Skeletal muscle cell (primary cell): Measurements from ENCODE around the gene AKAP8.
A peak's percentile ranks its signal among the peaks of the same experiment; 100 is the strongest.
"Not testable (repeated sequence)": the region's sequence is repeated elsewhere in the genome, so short reads cannot be mapped to it uniquely, and the experiment has no call there.

Experiments used
- DNase-seq: peaks from one replicate; pipeline ENCODE4 v3.0.0-alpha.2; 2010; ENCODE audit warnings: low read depth
- H3K4me3 ChIP-seq: 2 replicates; pipeline ENCODE4 v1.5.1; 2011; ENCODE audit warnings: low read depth, mild to moderate bottlenecking, control low read depth, low read length, moderate library complexity

Gene AKAP8

GRCh38 chr19:15379083-15379998, at the start of gene AKAP8:
AKAP8 (minus strand) TSS chr19:15379787; CDS start chr19:15379731, 56 bp downstream.
- H3K4me3 ChIP-seq, result peak within 1 kb of the TSS; percentile 98
- DNase-seq, result peak; percentile 96

DNA sequence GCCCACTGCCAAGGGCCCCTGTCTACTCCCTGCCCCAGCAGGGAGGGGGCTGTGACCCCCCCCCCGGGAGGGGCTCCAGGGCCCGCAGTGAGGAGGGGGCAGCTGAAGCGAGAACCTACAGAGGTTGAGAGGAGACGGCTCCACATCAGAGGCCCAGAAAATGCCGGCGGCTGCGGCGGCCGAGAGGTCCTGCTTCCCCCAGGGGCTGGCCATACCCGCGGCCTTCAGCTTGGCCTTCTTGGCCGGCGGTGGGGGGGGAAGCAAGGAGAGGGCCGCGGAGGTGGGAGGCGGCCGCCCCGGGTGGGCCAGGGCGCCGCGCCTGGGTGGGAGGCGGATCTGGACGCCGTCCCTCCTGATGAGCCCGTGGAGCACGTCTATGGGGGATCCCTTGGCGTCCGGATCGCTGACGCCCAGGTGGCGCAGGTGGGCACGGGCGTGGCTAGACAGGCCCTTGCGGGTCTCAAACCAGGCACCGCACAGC, 48.4 kb upstream of the AKAP8 start:
- no peak for DNase-seq
- H3K4me3 ChIP-seq, result no peak overlapping the region

DNA sequence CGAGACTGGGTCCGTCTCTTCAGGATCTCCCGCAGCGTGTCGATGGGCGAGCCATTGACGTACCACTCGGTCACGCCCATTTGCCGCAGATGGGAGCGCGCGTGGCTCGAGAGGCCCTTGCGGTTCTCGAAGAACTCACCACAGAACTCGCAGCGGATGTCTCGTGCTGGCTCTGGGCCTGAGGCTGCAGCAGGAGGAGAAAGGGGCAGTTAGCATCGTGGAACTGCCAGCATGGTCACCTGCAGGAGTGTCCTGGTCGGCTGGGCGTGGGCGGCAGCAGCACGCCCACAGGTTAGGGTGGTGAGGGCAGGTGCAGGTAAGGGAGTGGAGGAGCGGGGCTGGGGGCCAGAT, 47.7 kb upstream of the AKAP8 start:
- H3K4me3 ChIP-seq, result no peak overlapping the region
- DNase-seq, result no peak

DNA sequence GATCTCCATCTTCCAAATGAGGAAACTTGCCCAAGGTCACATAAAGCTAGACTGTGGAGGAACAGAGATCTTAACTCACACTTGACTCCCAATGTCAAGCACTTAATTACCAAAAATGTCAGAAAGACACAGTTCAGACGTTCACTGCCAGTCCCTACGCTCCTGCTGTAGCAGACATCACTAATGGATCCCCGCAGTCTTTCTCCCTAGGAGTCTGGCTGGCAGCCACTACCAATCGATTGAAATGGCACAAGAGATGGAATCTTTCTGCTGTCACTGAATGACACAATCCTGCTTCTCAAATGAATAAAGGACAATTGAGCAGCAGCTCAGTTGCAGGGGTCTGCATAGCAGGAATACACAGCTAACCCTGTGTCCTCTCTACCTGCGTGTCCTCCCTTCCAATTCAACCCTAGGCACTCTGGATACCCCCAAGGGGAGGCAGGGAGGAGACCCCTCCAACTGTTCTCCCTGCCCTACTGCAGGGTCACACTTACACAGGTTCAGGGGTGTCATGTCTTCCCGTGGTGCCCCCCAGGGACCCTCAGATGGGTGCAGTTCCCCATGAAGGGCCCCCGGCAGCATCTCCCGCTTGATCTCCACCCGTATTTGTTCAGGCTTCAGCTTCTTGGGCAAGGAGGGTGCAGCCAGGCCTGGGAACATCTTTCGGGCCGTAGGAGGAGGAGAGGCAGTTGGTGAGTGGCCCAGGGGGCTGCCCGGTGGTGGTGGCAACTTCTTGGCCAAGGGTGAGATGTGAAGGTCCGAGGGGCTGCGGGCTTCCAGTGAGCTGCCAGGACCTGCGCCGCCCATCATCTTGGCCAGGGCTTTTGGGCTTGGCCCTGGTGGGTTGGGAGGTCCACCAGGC, 47.1 kb upstream of the AKAP8 start:
- DNase-seq, result no peak

GRCh38 chr19:15425321-15425950, 45.8 kb upstream of the AKAP8 start:
- DNase-seq, result no peak
- no peak overlapping the region for H3K4me3 ChIP-seq

More for the DNA sequence above, 47.1 kb upstream of the AKAP8 start:
- H3K4me3 ChIP-seq, result no peak overlapping the region

DNA sequence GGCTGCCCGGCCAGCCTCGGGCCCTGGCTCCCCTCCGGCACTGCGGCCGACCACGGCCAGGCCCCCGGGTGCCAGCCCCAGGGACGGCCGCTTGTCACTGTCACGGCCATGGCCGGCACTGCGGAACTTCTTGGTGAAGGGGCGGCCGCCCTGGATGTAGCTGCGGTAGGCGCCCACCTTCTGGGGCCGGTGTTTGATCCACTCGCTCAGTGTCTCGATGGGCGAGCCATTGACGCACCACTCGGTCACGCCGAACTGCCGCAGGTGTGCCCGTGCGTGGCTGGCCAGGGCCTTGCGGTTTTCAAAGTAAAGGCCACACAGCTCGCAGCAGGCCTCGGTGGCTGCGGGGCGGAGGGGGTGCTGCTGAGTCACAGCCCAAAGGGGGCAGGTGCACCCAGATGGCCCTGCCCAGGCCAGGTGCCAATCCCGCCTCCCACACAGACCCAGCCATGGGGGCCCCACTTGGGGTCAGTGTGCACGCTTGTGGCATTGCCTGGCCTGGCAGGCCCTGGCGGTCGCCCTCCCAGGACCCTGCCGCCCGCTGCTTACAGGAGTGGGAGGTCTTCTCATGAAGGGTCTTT, 45.2 kb upstream of the AKAP8 start:
- H3K4me3 ChIP-seq, result no peak overlapping the region
- no peak for DNase-seq

DNA sequence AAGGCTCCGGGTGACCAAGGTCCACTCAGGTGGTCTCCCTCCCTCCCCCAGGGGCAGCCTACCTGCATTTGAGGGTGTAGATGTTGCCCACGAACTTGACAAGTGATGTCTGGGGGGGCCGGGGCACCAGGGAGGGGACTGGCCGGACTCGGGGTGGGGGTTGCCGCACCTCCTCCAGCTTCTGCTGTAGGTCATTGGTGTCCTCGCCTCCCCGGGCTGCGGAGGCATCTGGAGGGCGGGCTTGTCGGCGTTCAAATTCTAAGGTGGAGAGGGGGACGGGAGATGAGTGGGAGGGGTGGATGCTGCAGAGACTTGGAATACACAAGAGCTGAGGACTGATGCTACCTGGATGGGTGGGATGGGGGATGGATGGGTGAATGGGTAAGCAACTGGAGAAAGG, 44.5 kb upstream of the AKAP8 start:
- H3K4me3 ChIP-seq, result no peak overlapping the region
- no peak for DNase-seq

DNA sequence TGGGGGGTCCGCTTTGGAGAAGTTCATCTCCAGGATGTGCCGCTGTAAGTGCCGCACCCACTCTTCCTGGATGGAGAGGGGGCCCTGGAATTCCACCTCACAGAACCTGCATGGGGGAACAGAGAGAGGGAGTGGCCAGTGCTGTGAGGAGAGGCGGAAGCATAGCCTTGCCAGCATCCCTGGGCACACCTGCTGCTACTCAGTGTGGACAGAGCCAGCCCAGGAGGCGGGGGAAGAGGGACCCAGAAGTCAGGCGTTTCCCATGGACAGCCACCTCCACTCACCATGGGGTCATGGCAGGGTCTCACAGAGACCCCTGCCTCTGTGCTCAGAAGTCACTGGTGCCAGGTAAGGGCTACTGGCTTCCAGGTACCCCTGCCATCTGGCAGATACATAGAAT, 43.5 kb upstream of the AKAP8 start:
- H3K4me3 ChIP-seq, result no peak overlapping the region
- no peak for DNase-seq

DNA sequence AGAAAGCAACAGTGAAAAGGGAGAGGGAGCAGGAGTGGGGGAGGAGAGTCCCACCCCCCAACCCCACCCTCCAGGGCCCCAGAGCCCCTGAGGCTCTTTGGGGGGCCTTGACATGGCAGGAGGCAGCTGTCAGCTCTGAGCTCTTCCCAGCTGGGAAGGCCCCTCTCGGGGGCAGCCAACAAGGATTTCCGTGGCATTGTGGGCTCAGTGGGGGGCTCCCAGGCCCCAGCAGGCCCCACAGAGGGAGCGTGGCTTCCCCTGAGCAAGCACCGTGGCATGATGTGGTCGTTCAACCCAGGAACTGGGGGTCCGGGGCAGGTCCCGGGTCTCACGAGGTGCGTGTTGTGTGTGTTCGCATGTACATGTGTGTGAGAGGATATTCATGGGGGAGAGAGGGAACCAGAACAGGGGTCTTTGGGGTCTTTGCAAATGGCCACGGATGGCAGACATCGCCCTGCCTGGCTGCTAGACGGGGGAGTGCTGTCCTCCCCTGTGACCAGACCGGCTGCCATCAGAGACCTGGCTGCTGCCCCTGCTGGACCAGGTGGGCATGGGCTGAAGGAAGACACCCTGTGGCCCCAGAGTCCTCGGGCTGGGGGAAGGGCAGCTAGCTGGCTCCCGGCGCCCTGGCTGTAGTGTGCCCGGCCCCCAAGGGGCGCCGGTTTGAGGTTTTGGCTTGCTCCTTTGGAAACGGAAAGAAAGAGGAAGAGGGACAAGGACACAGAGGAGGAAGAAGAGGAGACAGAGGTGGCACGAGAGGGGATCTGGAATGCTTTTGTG, 42.9 kb upstream of the AKAP8 start:
- DNase-seq, result no peak
- no peak overlapping the region for H3K4me3 ChIP-seq

GRCh38 chr19:15421721-15422260, 42.2 kb upstream of the AKAP8 start:
- H3K4me3 ChIP-seq, result no peak overlapping the region
- no peak for DNase-seq

DNA sequence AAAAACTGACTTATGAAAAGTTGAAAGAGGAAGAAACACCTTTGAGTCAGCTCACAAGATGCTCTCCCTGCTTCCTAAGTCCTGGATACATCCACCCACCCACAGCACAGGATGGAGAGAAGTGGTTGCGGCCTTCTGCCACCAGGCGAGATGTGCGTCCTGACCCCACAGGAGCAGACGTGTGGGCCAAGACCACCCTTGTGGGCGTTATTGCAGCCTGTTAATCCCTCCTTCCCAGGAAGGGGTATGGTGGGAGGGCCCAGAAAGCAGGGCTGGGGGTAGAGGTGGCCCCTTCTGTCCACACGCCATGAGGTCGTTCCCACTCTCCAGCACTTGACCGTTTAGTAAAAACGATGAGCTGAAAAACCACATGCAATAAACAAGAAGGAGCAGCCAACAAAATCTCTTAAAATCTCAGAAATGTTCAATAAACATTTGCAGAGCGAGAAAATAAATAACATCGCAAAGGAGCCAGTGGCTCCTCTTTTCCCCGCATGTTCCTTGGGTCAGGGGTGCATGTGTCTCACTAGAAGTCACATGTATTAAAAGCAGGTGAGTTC, 41.6 kb upstream of the AKAP8 start:
- DNase-seq, result no peak
- H3K4me3 ChIP-seq, result no peak overlapping the region

DNA sequence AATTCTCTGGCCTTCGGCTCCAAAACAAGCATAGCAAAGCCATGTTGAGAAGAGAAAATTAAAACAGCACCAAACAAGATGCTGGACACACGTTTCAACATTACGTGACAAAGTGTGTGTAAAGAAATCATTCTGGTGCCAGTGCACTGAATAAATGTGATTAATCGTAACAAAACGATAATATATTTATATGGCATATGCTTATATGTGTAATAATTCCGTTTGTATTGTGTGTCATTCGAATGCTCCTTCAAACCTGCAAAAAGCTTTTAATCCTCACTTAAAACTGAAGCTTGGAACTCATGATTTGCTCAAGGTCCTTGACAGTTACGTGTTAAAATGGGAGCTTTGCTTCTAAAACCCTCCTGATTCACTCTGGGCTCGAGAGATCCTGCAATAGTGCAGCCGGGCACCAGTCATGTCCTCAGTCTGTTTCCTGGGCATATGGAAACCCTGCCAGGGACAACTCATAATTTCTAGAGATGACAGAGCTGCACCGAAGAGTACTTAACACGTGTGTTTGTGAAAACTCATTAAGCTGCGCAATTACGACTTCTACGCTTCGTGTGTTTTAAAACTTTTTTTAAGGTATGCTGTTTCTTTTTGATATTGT, 39.9 kb upstream of the AKAP8 start:
- no peak for DNase-seq
- peak overlapping the region; percentile 47 for H3K4me3 ChIP-seq

DNA sequence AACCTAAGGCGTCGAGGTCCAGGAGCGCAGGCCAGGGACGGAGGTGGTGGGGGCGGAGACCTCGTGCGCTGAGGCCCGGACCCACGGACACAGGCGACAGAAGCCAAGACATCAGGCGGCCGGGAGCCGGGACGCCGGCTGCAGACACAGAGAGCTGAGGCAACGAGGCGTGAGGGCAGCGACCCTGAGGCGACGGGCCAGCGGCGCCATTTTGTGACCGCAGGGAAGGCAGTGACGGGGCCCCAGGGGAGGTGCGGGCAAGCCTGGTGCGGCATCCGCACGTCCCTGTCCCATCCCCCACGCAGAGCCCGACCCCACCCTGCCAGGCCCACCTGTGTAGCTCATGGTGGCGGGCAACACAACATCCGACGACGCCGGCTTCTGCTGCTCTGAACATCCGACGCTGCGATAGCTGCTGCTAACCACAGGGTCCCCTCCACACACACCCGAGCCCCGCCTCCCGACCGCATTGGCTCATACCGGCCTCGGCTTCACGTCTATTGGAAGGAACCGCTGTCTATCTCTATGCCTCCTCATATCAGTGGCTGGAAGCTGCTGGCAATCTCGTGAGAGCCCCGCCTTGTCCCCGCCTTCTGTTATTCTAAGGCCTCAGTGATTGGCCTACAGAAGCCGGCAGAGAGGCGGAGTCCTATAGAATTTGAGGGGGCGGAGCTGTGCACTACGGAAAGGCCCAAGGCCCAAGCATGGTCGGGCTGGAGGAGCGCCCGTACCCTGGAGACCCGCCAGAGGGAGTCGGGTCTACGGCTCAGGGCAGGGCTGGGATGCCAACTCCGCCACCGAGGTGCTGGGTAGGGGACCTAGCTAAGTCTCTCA, 39.2 kb upstream of the AKAP8 start, which contains the start of gene AKAP8L:
TSS of gene AKAP8L (minus strand) at position 410 of the 834 bp plus-strand sequence. CDS start at position 345, 65 bp downstream.
- DNase-seq, result peak; percentile 99
- peak within 1 kb of the TSS; percentile 96 for H3K4me3 ChIP-seq

DNA sequence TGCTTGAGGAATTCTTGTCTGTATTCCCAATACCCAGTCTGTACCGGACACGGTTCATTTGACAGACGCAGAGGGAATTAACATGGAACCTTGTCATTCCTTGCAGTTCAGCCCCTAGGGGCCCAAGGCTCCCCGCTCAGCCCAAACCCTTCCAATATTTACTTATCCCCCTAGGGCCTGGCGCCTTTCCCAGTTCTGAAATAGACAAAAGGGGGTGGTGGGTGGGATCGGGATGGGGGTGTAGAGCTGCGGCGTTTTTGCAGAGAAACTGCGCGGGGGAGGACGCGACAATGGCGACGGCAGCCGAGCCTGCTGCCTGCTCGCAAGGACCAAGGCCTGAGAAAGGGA, 38.6 kb upstream of the AKAP8 start:
- H3K4me3 ChIP-seq, result peak overlapping the region; percentile 96
- no peak for DNase-seq

GRCh38 chr19:15417699-15418098, 38.1 kb upstream of the AKAP8 start:
- DNase-seq, result no peak

DNA sequence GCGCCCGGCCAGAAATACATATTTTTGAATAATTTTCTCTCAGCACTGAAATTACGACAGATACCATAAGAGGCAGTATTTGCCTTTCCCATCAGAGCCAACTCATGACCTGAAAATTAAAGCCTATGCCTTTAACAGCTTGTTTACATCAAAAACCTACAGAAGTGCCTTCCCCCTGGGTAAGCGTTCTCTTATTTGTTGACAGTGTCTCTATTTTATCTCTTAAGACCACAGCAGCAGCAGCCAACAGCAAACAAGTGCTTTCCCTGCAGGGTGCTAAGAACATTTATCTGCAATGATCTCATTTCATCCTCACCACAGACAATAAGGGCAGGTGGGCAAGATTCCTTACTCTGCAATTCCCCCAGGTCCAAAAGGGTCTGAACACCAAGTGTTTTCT, 33.2 kb upstream of the AKAP8 start:
- no peak for DNase-seq
- no peak overlapping the region for H3K4me3 ChIP-seq

More at GRCh38 chr19:15417699-15418098, 38.1 kb upstream of the AKAP8 start:
- peak overlapping the region; percentile 96 for H3K4me3 ChIP-seq

- DNase-seq, H3K4me3 ChIP-seq: not testable (repeated sequence)
Measured at GRCh38 chr19:15411351-15411750, 31.8 kb upstream of the AKAP8 start.
